CD4-positive, alpha-beta T cell treated with Interleukin-17A for 1 hour (primary cell): ENCODE results near the gene CCDC174.

ENCODE experiments used
- DNase-seq: peaks from one replicate; pipeline ENCODE4 v3.0.0-alpha.2; 2020

The CCDC174 gene

GRCh38 chr3:14658978-14659377 lies 7.4 kb downstream of the CCDC174 start:
- no peak for DNase-seq

DNA sequence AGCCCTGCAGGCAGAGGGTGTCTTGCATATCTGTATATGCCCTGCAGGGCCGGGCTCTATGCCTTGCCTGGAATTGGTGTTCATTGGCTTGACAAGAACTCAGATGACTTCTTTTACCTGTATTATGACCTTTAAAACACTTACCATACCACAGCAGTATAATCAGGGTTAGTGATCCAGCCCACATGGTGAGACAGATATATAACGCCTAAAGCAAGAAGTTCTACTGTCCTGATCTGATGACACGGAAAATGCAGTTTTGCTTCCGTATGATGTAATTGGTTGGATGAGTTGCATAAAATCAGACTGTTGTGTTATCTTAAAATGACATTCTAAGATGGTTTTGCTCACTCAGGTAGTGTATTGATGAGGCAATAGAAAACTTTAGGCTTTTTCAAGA lies 9.4 kb downstream of the CCDC174 start:
- no peak for DNase-seq

DNA sequence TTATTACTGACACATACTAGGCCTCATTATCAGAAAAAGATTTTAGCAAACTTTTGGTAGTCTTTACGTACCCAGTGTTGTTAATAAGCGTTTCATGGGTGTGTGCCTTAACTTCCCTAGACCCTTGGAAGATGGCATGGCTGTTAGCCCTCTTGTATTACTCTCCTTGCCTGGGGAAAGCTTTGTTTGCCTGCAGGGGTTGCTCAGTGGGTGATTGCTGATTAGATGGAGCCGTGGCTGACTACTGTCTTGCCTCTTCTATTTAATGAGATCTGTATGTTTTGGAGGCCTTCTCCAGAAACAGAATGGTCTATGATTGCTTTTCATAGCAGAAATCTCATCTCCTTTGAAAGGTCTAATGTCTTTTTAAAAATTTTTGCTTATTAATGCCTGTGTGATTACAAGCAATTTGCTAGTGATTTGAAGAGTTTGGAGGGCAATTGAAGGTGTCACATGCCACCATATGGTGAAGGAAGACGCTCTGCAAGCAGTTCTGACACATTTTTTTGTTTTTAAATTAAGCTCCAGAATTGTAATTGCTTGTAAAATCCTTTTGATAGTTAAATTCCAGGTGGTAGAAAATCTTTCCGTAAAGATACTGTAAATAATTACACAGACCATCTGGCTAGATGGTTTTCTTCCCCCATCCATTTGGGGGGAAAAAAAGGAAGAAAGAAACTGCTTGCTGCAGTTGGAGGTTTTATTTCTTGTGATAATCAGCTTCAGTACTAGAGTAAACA lies 12.0 kb downstream of the CCDC174 start:
- DNase-seq: no peak

DNA sequence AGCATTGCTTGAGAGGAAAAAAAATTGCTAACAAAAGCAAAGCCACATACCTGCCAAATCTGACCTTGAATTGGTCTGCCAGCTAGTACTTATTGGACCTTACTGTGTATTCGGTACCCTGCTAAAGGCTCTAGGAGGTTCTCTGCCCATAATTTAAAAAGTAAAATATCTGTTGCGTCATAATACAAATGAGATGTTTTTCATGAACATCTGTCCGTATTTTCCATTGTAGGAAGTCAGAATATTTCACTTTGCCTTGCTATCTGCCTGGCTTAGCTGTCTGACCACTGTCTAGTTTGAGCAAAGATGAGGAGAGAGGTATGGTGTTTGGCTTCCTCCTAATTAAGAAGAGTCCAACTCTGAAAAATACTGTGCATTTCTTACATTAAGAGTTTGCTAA lies 12.6 kb downstream of the CCDC174 start:
- DNase-seq: no peak

DNA sequence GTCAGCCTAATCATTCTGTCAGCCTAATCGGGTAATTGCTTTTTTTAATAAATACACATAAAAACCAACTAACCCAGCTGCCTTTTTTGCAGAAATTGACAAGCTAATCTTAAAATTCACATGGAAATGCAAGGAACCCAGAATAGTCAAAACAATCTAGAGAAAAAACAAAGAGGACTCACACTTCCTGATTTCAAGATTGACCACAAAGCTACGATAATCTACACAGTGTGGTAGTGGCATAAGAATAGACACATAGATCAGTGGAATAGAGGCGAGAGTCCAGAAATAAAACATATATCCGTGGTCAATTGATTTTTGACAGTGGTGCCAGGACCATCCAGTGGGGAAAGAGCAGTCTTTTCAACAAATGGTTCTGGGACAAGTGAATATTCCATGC lies 21.0 kb downstream of the CCDC174 start:
- DNase-seq: no peak

- DNase-seq: no peak
These were observed 23.3 kb downstream of the CCDC174 start, which contains the start of gene C3orf20 for GRCh38 chr3:14674841-14675240. C3orf20 (plus strand) TSS chr3:14675141; CDS start chr3:14682714, 7,573 bp downstream.

GRCh38 chr3:14676881-14677280 lies 25.3 kb downstream of the CCDC174 start:
- no peak for DNase-seq

- no peak for DNase-seq
These were observed 26.5 kb downstream of the CCDC174 start for GRCh38 chr3:14678015-14678503.

GRCh38 chr3:14680115-14680514 lies 28.6 kb downstream of the CCDC174 start:
- no peak for DNase-seq

DNA sequence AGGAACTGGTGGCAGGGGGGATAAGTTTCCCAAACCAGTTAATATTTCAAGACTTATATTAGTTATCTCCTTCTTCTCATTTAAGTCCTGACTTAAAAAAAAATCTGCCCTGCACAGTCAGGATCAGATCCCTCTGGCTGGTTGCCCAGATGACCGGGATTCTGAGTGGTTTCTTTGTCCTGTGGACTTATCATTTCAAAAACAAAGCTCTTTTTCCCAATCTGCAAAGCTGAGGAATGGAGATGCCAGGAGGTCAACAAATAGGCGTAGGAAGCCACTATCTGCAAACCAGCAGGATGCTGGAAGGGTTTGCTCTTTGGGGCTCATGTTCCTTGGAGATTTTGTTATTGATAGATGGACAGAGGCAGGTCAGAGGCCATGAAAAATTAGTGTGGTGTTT lies 29.2 kb downstream of the CCDC174 start:
- DNase-seq: no peak

- DNase-seq: no peak
These were observed 32.9 kb downstream of the CCDC174 start for GRCh38 chr3:14684447-14684846.

- DNase-seq: no peak
These were observed 33.6 kb downstream of the CCDC174 start for GRCh38 chr3:14685179-14685578.

- DNase-seq: no peak
These were observed 35.8 kb downstream of the CCDC174 start for GRCh38 chr3:14687360-14687759.

- DNase-seq: no peak
These were observed 37.0 kb downstream of the CCDC174 start for GRCh38 chr3:14688525-14688924.

DNA sequence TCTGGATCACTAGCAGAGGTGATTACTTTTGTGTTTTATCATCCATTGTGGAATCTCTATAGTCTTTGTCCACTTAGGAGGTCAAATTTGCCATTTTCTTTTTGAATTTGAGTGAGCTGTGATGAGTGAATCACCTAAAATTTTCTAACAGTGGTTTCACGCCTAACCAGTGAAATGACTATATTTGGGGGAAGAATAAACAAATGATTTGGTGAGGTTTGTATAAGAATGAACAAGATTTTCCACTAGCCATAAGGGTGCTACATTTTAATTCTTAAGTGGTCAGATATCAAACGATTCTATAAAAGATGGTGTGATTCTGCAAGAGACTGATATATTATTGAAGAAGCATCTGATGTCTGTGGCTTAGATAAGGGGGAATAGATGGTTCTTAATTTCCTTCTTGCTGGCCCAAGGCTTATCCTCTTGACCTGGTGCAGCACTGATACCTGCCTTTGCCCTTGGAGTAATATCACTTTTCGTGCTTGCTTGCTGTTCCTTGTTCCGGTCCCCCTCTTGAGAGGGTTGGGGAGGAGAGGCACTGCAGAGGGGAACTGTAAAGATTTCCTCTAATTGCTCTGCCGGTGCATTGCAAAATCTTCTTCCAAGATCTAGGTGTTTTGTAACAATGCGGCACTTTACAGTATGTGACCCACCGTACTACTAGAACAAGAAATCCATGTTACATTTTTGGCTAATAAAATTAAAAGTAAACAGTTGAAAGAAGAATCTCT lies 37.9 kb downstream of the CCDC174 start:
- no peak for DNase-seq

GRCh38 chr3:14691239-14691638 lies 39.7 kb downstream of the CCDC174 start:
- peak; percentile 8 for DNase-seq

- no peak for DNase-seq
These were observed 40.2 kb downstream of the CCDC174 start for GRCh38 chr3:14691719-14692118.

DNA sequence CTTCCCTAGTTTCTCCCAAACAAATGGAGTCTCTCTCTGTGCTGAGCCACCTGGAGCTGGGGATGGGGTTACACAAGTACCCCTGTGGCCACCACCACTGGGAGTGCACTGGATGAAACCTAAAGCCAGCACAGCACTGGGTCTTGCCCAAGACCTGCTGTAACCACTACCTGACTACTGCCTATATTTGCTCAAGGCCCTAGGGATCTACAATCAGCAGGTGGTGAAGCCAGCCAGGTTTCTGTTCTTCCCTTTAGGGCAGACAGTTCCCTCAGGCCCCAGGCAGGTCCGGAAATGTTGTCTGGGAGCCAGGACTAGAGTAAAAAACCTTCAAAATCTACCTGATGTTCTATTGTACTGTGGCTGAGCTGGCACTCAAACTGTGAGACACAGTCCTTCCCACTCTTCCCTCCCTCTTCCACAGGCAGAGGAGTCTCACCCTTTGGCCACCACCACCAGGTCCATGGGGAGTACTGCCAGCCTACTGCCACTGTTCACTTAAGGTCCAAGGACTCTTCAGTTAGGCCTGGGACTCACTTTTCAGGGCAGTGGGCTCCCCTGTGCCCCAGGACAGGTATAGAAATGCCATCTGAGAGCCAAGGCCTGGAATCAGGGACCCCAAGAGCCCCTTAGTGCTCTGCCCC lies 47.2 kb downstream of the CCDC174 start:
- DNase-seq: no peak

DNA sequence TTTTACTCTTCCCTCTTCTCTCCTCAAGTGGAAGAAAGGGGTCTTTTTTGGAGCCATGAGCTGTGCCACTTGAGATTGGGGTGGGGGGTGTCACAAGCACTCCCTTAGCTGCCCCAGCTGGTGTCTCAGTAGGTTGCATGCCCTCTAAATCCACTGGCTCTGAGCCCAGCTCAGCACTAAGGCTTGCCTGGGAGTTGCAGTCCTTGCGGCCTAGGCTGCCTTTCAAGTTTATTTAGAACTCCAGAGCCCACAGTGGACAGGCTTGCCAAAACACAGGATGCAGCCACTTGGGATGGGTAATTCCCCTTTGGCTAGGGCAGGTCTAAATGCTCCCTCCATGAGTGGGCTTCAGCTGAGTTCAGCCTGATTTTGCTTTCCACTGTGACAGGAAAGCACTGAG lies 48.1 kb downstream of the CCDC174 start:
- no peak for DNase-seq

GRCh38 chr3:14700891-14701290 lies 49.3 kb downstream of the CCDC174 start:
- DNase-seq: no peak

DNA sequence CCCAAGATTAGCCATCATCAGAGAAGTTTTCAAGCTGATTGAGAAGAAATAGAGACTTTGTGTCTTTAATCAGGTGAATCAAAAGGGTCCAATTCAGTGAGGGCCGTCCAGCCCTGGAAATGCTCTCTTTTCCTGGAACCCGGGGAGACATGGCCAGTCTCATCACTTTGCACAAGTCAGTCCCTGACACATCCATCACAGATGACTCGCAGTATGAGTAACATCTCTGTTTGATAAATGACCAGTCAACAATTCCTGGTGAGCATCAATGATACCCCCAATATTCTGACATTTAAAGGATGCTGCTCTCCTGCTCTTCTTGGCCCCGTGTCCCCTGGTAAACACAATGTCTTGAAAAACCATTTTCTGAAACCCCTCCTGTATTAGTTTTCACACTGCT lies 50.1 kb downstream of the CCDC174 start:
- DNase-seq: no peak

DNA sequence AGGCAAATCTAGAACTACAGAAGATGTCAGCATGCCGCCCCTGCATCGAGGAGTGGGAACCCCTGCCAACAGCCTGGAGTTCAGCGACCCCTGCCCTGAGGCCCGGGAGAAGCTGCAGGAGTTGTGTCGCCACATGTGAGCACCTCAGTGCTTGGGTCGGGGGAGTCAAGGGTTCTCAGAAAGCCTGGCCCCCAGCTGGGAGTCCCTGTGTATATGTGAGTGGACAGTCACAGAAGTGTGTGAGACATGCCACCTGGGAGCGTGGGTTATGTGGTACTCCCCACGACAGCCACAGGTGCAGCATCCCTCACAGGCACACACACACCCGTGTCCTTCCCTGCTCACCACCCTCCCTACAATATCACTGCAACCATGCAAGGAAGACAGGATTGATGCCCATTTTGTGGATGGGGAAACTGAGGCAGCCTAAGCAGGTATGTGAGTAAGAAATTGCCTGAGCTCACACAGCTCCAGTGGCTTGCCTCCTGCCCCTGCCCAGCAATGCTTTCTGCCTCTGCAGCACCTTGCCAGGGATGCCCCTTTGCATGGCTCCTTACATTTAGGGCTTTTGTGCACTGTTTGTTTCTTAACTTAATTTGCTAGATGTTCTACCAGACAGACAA lies 51.7 kb downstream of the CCDC174 start:
- no peak for DNase-seq

DNA sequence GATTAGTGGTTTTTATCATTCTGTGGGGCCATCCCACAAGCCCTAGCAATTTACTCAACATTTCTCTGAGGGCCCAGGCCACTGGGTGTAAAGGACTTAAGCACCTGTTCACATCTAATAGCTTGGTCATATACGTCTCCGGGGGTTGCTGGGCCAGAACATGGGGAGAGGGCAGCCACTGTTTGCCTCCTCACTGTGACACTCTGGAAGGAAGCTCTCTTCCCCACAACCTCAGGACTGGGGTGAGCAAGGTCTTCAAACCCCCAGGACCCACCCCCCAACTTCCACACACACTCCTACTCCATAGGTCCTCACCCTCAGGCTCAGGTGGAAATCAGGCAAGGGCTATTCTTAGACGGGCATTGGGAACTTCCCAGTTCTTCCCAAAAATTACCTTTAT lies 52.2 kb downstream of the CCDC174 start:
- DNase-seq: no peak
